Ishikawa (cell line): ENCODE data around the gene EGFR.

Experiments
- CEBPB ChIP-seq: IDR thresholded peaks from 2 replicates; pipeline ENCODE4 v1.6.1; 2012
- CREB1 ChIP-seq: IDR thresholded peaks from 2 replicates; pipeline ENCODE4 v1.6.1; 2012; ENCODE audit warnings: low read depth
- EGR1 ChIP-seq: IDR thresholded peaks from 2 replicates; pipeline ENCODE4 v1.6.1; 2012
- EP300 ChIP-seq: IDR thresholded peaks from 2 replicates; pipeline ENCODE4 v1.6.1; 2012; ENCODE audit warnings: borderline replicate concordance
- FOXM1 ChIP-seq: IDR thresholded peaks from 2 replicates; pipeline ENCODE4 v1.6.1; 2012; ENCODE audit warnings: low read depth, borderline replicate concordance
- NFIC ChIP-seq: IDR thresholded peaks from 2 replicates; pipeline ENCODE4 v1.6.1; 2012
- RAD21 ChIP-seq: IDR thresholded peaks from 2 replicates; pipeline ENCODE4 v1.6.1; 2012; ENCODE audit warnings: low read depth
- TAF1 ChIP-seq: IDR thresholded peaks from 2 replicates; pipeline ENCODE4 v1.6.1; 2012; ENCODE audit warnings: low read depth, mild to moderate bottlenecking
- TCF12 ChIP-seq: IDR thresholded peaks from 2 replicates; pipeline ENCODE4 v1.6.1; 2012; ENCODE audit warnings: low read depth
- TEAD4 ChIP-seq: IDR thresholded peaks from 2 replicates; pipeline ENCODE4 v1.6.1; 2012
- YY1 ChIP-seq: IDR thresholded peaks from 2 replicates; pipeline ENCODE4 v1.6.1; 2012; ENCODE audit warnings: low read depth
- ZBTB7A ChIP-seq: IDR thresholded peaks from 2 replicates; pipeline ENCODE4 v1.6.1; 2012; ENCODE audit warnings: low read depth
- TF ChIP-seq, protein P1 (sequence below): IDR thresholded peaks from 2 replicates; pipeline ENCODE4 v1.6.1; 2012
- TF ChIP-seq, protein P2 (sequence below): IDR thresholded peaks from 2 replicates; pipeline ENCODE4 v1.6.1; 2012; ENCODE audit warnings: low read depth, mild to moderate bottlenecking
- TF ChIP-seq, protein P3 (sequence below): IDR thresholded peaks from 2 replicates; pipeline ENCODE4 v1.6.1; 2012

EGFR gene

DNA sequence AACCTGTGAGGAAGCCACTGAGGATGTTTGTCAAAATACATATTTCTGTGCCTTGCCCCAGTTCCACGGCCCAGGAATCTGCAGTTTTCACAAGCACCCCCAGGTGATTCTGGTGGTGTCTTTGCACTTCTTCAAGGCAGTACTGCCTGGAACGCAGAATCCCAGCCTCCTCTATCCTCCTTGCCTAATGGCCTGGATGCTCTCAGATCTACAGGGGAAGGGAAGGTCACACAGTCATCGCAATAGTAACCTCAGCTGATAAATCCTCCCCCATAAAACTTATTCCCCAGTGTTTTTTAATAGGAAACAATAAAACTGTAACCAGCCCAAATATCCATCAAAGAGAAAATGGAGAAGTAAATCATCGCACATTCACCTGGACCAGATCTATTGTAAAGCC, 78.3 kb downstream of the EGFR start:
- TF ChIP-seq YY1 (no peak), EGR1 (no peak), FOXM1 (no peak), TEAD4 (no peak), NFIC (no peak), TAF1 (no peak), RAD21 (no peak), ZBTB7A (no peak), TCF12 (no peak)
- TF ChIP-seq, protein P1, sequence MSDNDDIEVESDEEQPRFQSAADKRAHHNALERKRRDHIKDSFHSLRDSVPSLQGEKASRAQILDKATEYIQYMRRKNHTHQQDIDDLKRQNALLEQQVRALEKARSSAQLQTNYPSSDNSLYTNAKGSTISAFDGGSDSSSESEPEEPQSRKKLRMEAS, result no peak
- TF ChIP-seq, protein P2, sequence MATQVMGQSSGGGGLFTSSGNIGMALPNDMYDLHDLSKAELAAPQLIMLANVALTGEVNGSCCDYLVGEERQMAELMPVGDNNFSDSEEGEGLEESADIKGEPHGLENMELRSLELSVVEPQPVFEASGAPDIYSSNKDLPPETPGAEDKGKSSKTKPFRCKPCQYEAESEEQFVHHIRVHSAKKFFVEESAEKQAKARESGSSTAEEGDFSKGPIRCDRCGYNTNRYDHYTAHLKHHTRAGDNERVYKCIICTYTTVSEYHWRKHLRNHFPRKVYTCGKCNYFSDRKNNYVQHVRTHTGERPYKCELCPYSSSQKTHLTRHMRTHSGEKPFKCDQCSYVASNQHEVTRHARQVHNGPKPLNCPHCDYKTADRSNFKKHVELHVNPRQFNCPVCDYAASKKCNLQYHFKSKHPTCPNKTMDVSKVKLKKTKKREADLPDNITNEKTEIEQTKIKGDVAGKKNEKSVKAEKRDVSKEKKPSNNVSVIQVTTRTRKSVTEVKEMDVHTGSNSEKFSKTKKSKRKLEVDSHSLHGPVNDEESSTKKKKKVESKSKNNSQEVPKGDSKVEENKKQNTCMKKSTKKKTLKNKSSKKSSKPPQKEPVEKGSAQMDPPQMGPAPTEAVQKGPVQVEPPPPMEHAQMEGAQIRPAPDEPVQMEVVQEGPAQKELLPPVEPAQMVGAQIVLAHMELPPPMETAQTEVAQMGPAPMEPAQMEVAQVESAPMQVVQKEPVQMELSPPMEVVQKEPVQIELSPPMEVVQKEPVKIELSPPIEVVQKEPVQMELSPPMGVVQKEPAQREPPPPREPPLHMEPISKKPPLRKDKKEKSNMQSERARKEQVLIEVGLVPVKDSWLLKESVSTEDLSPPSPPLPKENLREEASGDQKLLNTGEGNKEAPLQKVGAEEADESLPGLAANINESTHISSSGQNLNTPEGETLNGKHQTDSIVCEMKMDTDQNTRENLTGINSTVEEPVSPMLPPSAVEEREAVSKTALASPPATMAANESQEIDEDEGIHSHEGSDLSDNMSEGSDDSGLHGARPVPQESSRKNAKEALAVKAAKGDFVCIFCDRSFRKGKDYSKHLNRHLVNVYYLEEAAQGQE, result no peak

DNA sequence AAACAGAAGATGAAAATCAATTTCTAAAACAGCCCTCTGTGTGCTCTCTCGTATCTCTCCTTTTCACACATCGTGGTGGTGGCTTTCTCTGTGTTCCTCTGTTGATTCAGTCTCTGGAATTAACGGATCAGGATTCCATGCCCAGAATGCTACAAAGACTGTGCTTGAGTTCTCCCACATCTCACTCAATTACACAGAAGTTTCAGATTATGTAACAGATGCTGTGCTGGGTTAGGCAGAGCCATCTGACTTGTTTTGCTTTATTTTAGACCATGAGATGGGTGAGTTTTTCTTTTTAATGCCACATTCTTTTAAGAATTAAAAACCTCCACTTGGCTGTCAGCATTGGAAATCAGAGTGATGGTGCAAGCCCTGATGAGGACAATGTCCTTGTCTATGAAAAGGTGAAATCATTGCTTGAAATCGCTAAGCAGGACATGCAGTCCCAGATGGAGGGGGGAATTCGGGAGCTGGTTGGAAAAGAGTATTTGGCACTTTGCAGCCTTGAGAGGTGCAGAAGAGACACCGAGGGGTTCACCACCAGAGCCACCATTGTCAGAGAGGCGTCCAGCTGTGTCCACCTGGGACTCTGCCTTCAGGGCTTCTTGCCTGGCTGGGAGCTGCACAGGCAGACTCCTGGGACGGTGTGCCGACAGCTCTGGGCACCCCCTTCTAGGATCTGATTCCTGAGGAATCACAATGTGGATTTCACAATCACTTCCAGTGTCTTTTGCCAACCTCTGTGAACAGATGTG, 80.4 kb downstream of the EGFR start:
- TF ChIP-seq EGR1, result no peak
- TF ChIP-seq RAD21, result no peak
- no peak for TF ChIP-seq TAF1

DNA sequence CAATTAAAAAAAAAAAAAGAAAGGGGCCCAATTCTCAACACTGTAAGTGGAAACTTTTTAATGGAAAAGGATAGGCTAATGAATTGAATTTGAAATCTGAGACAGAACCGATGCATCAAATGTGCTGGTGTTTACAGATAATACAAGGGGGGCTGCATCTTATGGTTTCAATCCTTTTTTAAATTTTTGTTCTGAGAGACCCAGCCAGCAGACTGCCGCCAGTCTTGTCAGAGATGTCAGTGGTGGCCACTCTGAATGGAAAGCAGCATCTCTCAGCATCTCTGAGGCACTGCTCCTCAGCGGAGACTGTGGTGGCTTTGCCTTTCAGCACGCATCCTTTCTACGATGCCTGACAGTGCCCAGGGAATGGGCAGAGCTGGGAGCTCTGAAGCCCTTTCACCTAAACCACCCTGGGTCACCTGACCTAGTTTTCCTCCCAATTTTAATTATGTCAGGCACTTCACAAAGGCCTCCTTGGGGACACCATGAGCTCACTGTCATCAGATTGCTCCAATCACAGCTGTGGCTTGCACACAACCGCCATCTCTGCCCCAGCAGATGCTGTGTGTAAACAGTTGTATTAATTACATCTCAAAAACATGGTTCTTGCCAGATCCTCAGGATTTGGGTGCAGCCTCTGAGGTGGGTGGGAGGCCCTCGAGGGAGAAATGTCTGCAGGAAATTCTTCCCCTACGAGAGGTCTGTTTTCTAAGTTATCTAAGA, 81.2 kb downstream of the EGFR start:
- TF ChIP-seq ZBTB7A (no peak), TAF1 (no peak), CEBPB (no peak), RAD21 (no peak), CREB1 (no peak), NFIC (no peak), YY1 (no peak), FOXM1 (no peak), TEAD4 (no peak), EP300 (no peak), TCF12 (no peak), EGR1 (no peak)
- TF ChIP-seq, protein P3, sequence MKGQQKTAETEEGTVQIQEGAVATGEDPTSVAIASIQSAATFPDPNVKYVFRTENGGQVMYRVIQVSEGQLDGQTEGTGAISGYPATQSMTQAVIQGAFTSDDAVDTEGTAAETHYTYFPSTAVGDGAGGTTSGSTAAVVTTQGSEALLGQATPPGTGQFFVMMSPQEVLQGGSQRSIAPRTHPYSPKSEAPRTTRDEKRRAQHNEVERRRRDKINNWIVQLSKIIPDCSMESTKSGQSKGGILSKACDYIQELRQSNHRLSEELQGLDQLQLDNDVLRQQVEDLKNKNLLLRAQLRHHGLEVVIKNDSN, result no peak
- TF ChIP-seq, protein P1, result no peak
- TF ChIP-seq, protein P2, result no peak

DNA sequence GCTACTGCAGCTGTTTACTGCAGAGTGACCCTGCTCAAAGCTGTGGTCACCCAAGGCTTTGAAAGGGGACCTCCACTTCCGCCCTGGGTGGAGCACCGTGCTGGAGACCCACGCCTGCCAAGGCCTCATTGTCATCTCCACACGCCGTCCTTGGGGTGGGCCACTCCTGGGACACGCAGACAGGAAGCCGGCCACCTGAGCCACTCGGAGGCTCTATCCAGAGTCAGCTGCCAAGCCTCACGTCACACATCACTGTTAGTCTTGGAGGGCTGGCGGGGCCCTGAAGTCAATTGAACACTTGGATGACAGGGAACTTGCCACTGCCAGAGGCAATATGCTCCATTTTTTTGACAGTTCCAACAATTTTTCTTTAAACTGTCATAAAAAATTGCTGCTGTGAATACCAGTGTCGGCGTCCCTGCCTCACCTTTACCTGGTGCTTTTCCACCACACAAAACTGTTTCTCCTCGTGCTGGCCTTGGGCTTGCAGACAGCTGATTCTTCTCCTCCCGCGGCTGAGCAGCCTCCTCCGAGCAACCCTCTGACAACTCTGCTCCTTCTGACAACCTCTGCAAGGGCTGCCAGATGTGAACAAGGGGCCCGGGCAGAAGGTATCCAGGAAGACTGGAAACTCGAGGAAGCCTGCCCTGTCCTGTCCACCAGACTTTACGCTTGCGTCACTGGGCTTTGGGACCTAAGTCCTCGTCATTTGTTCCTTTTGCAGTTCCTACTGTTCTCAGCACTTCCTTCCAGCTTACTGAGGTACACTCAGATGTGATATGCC, 81.9 kb downstream of the EGFR start:
- no peak for TF ChIP-seq RAD21
- no peak for TF ChIP-seq FOXM1
- TF ChIP-seq TCF12, result no peak
- no peak for TF ChIP-seq EP300
- no peak for TF ChIP-seq NFIC
- no peak for TF ChIP-seq EGR1
- TF ChIP-seq, protein P3, result no peak
- no peak for TF ChIP-seq CREB1
- no peak for TF ChIP-seq ZBTB7A
- no peak for TF ChIP-seq TAF1
- no peak for TF ChIP-seq YY1
- TF ChIP-seq TEAD4, result no peak

DNA sequence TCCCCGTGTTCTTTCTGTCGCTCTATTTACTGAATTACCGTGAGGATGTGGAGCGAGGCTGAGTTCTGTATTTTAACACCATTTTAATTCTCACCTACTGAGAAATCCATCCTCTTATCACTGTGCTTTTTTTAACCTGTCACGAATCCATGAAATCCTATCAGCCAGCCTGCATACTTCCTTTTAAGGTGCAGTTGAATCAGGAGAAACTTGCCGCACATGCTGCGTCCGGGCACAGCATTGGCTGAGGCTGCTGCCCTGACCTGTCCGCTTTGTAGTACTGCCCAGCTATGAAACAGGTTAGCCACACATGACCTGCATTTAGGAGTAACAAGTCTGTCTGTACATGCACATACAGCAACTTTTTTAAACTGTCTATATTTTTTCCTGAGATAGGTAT, 82.5 kb downstream of the EGFR start:
- no peak for TF ChIP-seq TCF12
- TF ChIP-seq EP300, result no peak
- TF ChIP-seq, protein P1, result no peak
- no peak for TF ChIP-seq TAF1
- no peak for TF ChIP-seq YY1
- no peak for TF ChIP-seq FOXM1
- TF ChIP-seq ZBTB7A, result no peak
- no peak for TF ChIP-seq EGR1
- TF ChIP-seq CREB1, result no peak
- TF ChIP-seq, protein P2, result no peak
- TF ChIP-seq, protein P3, result no peak
- TF ChIP-seq CEBPB, result no peak
- no peak for TF ChIP-seq NFIC
- no peak for TF ChIP-seq RAD21
- TF ChIP-seq TEAD4, result no peak
